GM18861 (cell line): Measurements from ENCODE around the gene CCDC9.
"Not testable (repeated sequence)": the region's sequence is repeated elsewhere in the genome, so short reads cannot be mapped to it uniquely, and the experiment has no call there.

ENCODE experiments used
- ATAC-seq: cut with Tn5 transposase; IDR thresholded peaks from one replicate; pipeline ENCODE4 v1.9.1; 2021; ENCODE audit not compliant: unreplicated experiment

CCDC9 gene

GRCh38 chr19:47283405-47284059 is 27.2 kb downstream of the CCDC9 start:
- no peak for ATAC-seq

- no peak for ATAC-seq
These were observed 28.1 kb downstream of the CCDC9 start for GRCh38 chr19:47284324-47284899.

GRCh38 chr19:47296036-47296435 is 39.7 kb downstream of the CCDC9 start:
- ATAC-seq = no peak

- ATAC-seq = not testable (repeated sequence)
These were observed 44.5 kb downstream of the CCDC9 start for GRCh38 chr19:47300867-47301266.

GRCh38 chr19:47302249-47302648 is 45.9 kb downstream of the CCDC9 start:
- ATAC-seq = no peak

- no peak for ATAC-seq
These were observed 47.6 kb downstream of the CCDC9 start for GRCh38 chr19:47303966-47304365.

- no peak for ATAC-seq
These were observed 49.0 kb downstream of the CCDC9 start for GRCh38 chr19:47305309-47305751.

- no peak for ATAC-seq
These were observed 50.0 kb downstream of the CCDC9 start for GRCh38 chr19:47306303-47306702.

GRCh38 chr19:47309038-47309437 is 52.7 kb downstream of the CCDC9 start:
- ATAC-seq = no peak

GRCh38 chr19:47309608-47310007 is 53.3 kb downstream of the CCDC9 start, which contains the start of gene C5AR1:
Gene C5AR1, plus strand, starts transcription at chr19:47309861. Its CDS starts 35 bp downstream, at chr19:47309896.
- ATAC-seq = no peak

- ATAC-seq = no peak
These were observed 54.0 kb downstream of the CCDC9 start for GRCh38 chr19:47310323-47310722.

- no peak for ATAC-seq
These were observed 54.5 kb downstream of the CCDC9 start for GRCh38 chr19:47310819-47311218.

GRCh38 chr19:47312366-47313006 is 56.2 kb downstream of the CCDC9 start:
- no peak for ATAC-seq

- no peak for ATAC-seq
These were observed 57.5 kb downstream of the CCDC9 start for GRCh38 chr19:47313754-47314295.

- ATAC-seq = no peak
These were observed 58.9 kb downstream of the CCDC9 start for GRCh38 chr19:47315125-47315821.

- ATAC-seq = no peak
These were observed 60.2 kb downstream of the CCDC9 start for GRCh38 chr19:47316513-47316912.

GRCh38 chr19:47319923-47320871 is 63.9 kb downstream of the CCDC9 start:
- no peak for ATAC-seq
